GM21576 (cell line): ENCODE results near the gene STIP1.
A peak's percentile ranks its signal among the peaks of the same experiment; 100 is the strongest.

ENCODE experiments used
- ATAC-seq: cut with Tn5 transposase; IDR thresholded peaks from one replicate; pipeline ENCODE4 v1.9.1; 2021; ENCODE audit warnings: mild to moderate bottlenecking, moderate library complexity; ENCODE audit not compliant: unreplicated experiment

Gene STIP1

GRCh38 chr11:64196626-64197025 lies 10.7 kb downstream of the STIP1 start:
- no peak for ATAC-seq

- ATAC-seq: no peak
Observed at GRCh38 chr11:64198511-64198910, 12.5 kb downstream of the STIP1 start.

- no peak for ATAC-seq
Observed at GRCh38 chr11:64201543-64201942, 15.6 kb downstream of the STIP1 start.

- ATAC-seq: no peak
Observed at GRCh38 chr11:64202992-64203391, 17.0 kb downstream of the STIP1 start.

DNA sequence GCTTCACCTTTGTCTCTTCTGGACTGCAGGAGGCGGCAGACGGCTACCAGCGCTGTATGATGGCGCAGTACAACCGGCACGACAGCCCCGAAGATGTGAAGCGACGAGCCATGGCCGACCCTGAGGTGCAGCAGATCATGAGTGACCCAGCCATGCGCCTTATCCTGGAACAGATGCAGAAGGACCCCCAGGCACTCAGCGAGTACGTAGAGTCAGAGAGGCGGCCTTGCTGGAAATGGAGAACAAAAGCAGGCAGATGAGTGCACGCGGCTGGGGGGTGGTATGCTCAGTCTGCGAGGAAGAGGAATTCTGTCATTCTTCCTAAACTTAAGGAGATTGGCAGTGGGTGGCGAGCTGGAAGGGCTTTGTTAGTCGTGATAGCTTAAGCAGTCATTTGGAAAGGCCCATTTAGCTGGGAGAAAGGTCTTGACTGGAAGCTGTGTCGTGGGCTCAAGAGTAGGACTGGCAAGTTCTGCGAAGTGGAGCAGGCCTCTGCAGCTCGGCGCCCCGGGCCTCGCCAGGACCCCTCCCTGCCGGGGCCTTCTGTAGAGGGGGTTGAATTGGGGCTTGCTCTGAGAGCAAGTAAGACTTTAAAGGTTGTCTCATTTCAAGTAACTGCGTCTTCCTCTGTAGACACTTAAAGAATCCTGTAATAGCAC lies 17.6 kb downstream of the STIP1 start:
- no peak for ATAC-seq

DNA sequence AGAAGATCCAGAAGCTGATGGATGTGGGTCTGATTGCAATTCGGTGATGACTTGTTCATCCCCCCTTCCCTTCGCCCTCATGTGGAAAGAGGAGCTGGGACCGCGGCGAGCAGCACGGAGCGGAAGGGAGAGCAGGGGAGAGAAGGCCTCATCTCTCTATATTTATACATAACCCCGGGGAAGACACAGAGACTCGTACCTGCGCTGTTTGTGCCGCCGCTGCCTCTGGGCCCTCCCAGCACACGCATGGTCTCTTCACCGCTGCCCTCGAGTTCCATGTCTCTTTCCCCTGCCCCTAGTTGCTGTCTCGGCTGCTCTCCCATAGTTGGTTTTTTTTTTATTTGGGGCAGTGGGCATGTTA lies 18.1 kb downstream of the STIP1 start:
- no peak for ATAC-seq

DNA sequence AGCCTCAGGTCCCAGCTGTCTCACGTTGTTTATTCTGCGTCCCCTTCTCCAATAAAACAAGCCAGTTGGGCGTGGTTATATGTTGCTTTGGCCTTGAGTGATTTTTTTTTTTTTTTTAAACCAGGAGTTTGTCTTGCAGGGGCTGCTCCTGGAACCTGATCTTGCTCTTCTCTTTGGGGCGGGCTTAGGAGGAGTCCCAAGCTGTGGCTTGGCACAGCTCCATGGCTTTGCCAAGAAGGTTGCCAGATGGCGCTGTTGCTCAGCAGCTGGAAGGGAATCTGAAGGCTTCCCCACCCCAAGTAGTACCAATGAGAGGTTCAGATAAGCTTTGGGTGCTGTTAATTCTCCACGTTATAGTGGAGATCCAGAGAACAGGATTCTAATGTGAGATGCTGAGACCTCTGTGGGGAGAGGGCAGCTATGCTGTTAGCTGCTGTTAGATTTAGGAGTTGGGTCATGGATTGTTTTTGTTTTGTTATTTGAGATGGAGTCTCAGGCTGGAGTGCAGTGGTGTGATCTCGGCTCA lies 18.6 kb downstream of the STIP1 start:
- ATAC-seq: no peak

DNA sequence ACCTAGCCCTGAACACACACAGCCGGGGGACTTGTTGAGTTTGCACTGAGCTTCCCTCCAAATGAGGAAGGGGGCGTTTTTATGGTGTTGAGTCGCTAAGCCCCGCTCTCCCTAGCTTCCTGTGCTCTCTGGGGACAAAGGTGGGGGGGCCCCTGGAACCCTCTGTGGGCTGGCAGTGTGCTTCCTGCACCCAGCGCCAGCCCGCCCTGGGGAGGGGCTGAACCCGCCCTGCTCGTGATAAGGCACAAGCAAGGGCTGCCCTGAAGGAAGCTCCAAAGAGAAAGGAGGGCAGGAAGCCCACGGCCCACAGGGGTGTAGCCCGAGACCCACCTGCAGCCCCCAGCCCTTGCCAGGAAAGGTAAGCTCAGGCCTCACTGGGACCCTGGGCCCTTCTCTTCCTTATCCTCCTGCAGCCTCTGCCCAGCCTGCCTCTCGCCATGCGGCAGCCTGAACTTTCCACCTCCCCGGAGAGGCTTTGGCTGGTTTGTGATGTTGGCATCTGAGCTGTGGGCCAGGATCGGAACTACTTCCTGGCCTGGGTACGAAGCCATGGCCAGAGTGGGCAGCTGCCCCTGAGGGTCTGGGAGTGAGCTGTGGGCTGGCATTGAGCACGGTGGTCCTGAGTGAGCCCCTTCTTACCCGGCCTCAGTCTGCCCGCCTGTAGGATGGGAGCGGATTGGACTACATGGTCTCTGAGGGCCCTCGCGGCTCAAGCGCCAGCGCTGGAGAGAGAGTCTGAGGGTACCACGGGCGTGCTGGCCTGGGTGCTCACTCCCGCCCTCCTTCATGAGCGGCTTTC lies 20.7 kb downstream of the STIP1 start, which contains the start of gene FERMT3:
FERMT3 (plus strand) TSS at position 265 of the 799 bp plus-strand sequence. CDS start 644 bp downstream, outside the sequence.
- no peak for ATAC-seq

- ATAC-seq: peak; percentile 61
Observed at GRCh38 chr11:64207256-64208085, 21.5 kb downstream of the STIP1 start.

DNA sequence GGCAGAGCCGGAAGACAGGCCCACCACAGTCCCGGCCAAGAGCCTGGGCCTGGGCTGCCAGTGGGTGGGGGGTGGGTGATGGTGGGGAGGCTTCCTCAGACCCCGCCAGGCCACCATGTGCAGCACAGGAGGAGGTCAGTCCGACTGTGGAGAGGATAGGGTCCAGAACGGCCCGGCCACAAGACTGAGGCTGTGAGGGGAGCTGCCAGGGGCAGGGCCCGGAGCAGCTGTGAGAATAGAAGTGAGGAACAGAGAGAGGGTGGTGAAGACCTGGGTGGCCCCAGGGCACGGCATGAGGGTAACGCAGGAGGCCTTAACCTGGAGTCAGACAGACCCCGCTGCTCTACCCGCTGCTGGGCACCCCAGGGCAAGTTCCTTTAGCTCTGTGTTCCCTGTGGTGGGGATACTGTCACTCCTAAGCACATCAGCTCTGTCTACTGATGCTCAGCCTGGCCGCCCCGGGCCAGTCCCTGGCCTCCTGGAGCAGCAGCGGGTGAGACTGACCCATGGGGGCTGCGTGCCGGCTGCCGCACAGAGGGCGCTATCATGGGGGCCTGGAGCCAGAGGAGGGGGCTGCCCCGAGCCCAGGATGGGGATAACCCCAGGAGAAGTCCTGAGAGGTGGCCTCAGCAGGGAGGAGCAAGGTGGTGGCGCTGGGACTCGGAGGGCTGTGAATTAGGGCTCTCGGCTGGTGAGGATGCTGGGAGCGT lies 22.3 kb downstream of the STIP1 start:
- no peak for ATAC-seq

- ATAC-seq: no peak
Observed at GRCh38 chr11:64208796-64209562, 23.0 kb downstream of the STIP1 start.

DNA sequence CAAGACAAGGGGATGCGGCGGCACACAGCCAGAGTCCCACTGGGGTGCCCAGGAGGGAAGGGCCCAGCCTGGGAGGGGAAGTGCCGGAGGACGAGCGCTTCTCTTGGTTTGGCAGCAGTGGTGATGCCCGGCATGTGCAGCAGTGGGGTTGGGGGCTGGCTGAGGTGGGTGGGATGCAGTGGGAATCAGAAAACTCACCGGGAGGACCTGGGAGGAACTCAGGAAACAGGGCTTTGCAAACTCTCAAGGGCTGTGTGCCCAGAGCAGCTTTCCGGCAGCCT lies 23.5 kb downstream of the STIP1 start:
- no peak for ATAC-seq

- no peak for ATAC-seq
Observed at GRCh38 chr11:64210301-64211020, 24.5 kb downstream of the STIP1 start.

- no peak for ATAC-seq
Observed at GRCh38 chr11:64211181-64211872, 25.4 kb downstream of the STIP1 start.

DNA sequence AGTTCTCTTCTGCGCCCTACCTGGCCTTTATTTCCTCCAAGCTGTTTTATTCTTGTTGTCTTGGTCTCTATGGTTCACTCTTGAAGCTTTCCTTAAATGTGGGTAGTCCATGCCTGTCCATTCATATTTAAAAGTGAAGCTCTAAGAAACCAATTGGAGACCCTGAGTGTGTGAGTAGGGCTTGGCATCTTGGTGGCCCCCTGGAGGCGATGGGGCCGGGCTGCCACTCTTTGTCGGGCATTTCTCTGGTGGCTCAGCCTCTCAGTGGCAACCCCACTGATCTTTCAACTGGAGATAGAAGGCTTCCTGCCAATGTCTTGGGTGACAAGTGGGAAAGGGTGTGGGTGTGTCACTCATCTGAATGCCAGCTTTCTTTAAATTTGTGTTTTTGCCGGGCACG lies 30.9 kb downstream of the STIP1 start:
- no peak for ATAC-seq

DNA sequence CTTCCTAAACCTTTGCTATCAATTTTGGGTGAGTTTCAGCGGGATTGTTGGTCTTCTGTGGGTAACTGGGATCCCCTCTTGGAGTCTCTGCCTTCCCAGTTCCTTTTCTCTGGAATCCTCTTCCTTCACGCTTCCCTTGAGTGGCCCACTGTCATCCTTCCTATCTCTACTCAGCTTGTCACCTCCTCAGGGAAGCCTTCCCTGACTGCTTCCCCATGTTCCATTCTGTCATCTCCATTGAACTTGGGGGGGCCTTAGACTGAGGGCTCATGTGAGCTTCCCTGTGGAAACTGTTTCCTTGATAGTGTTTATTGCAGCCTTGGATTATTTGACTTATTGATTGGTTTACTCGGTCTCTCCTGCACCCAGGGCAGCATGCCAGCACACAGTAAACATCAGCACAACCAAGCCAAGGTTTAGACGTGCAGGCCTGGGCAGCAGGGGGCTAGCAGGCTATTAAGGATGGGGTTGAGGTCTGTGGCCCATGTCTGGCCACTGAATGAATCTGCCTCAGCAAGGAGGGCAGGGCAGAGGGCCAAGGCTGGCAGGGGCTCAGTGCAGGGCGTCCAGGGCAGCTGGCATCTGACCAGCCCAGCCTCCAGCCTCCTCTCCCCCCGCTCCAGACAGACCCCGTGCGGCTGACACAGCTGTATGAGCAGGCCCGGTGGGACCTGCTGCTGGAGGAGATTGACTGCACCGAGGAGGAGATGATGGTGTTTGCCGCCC lies 32.8 kb downstream of the STIP1 start:
- no peak for ATAC-seq

DNA sequence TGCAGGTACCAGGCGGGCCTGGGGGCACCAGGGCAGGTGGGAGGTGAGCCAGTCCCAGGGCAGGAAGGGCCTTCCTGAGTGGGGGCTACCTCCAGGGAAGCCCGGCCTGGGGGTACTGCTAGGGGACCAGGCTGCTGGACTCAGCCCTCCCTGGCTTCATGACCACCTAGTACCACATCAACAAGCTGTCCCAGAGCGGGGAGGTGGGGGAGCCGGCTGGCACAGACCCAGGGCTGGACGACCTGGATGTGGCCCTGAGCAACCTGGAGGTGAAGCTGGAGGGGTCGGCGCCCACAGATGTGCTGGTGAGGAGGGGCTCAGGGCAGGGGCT lies 33.3 kb downstream of the STIP1 start:
- ATAC-seq: no peak

DNA sequence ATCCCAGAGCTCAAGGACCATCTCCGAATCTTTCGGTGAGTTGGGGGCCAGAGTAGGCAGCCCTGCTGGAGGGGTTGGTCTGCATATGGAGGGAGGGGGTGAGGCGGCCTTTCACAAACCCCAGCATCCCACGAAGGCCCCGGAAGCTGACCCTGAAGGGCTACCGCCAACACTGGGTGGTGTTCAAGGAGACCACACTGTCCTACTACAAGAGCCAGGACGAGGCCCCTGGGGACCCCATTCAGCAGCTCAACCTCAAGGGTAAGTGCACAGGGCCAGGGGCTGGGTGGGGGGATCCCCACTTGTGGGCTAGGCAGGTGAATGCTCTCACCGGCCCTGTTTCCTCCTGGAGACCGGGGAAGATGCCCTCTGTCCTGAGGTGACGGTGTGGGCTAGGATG lies 33.8 kb downstream of the STIP1 start:
- no peak for ATAC-seq
